GOT3 (cell line): Measurements from ENCODE around the gene WRAP73.

ENCODE experiments used
- DNase-seq: peaks from one replicate; lab custom pipeline; 2025; ENCODE audit warnings: mixed read lengths; lab: John Stamatoyannopoulos, UW

WRAP73 gene

DNA sequence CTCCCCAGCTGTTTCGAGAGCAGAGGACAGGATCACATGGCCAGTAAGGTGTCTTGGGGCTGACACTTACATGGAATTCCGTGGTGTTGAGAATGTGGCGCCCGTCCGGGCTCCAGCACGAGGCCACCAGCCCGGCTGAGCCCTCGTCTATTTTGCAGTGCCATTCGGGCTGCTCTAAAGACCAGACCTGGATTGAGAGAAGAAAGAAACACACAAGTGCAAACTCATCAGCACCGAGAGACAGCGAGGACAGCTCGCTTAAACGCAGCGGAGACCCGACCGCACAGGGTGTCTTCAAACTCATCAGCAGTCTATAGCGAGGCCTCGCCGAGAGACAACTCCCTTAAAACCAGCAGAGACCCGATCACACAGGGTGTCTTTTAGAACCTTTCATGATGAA is 3.3 kb downstream of the WRAP73 start:
- DNase-seq = no peak

DNA sequence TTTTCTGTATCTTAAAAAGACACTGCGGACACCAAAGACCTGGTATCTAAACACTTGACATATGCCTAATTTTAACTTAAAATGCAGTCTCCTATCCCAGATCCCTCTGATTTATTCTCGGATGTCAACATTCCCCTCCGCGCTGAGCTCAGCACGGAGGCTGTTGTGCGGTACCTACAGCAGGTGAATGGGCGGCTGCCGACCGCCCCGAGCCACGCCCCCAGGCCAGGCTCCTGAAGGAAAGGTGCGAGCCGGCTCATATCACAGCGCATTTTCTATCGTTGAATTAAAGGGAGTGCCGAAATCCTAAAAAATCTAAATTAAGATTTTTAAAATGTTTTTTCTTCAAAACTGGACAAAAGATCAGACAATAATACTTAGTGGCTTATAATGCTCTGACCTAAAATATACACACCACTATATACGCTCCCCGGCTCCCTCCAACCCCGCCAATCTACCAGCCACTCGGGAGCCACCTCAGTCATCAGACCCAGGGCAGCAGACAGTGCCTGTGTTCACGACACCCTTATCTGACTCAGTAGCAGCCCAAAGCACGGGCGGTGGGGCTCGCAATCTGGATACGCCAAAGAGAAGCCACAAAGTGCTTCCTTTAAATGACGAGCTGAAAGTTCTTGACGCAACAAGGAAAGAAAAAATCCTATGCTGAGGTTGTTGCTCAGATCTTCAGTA is 4.1 kb downstream of the WRAP73 start:
- DNase-seq = no peak

DNA sequence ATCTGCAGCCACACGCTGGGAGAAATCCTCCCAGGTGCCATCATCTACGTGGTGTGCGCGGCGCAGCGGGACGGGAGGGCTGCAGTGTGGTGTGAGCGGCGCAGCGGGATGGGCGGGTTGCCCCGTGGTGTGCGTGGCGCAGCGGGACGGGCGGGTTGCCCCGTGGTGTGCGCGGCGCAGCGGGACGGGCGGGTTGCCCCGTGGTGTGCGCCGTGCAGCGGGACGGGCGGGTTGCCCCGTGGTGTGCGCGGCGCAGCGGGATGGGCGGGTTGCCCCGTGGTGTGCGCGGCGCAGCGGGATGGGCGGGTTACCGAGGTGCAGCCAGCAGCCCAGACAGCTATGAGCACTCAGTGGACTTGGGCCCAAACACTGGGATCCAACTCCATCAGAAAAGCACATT is 4.7 kb downstream of the WRAP73 start:
- no peak for DNase-seq

- no peak for DNase-seq
Measured at GRCh38 chr1:3644273-3644672, 5.6 kb downstream of the WRAP73 start.

DNA sequence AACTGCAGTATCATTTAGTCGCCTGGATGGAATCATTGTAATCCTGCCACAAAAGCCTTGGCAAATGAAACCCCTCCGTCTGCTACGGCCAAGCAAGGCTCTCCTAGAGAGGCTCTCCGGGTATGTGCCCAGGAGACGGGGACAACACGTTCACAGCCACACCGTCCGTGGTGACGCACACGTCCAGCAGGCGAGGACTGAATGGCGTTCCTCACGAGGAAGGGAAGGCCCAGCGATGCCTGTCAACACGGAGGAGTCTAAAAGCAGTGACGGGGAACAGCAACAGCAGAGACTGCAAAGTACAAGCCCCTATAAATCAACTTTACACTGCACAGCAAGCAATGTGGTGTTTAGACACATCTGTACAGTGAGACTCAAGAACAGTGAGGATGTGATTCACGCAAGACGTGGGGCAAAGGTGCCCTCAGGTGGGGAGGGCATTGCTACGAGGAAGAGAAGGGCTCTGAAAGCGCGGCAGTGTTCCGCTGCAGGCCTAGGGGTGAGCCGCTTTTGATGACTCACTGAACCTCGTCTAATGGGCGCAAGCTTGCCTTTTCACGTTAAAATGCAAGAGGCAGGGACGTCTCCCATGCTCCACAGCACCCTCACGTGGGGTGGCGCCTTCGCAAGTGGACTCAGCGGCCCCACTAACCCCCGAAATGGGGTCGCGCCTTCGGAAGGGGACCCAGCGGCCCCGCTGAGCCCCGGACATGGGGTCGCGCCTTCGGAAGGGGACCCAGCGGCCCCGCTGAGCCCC is 6.8 kb downstream of the WRAP73 start:
- no peak for DNase-seq

DNA sequence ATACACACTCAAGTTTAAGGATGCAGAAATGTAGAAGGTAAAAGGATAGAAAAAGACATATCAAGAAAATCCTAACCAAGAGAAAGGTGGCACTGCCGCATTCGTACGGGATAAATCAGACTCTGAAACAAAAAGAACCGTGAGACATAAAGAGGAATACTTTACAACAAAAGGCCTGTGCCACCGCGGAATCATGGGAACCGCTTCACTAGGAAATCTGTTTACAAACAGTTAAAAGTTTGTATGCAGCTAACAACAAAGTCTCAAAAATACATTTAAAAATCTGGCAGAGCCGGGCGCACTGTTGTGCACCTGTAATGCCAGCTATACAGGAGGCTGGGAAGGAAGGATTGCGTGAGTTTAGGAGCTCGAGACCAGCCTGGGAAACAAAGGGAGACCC is 8.1 kb downstream of the WRAP73 start:
- no peak for DNase-seq

DNA sequence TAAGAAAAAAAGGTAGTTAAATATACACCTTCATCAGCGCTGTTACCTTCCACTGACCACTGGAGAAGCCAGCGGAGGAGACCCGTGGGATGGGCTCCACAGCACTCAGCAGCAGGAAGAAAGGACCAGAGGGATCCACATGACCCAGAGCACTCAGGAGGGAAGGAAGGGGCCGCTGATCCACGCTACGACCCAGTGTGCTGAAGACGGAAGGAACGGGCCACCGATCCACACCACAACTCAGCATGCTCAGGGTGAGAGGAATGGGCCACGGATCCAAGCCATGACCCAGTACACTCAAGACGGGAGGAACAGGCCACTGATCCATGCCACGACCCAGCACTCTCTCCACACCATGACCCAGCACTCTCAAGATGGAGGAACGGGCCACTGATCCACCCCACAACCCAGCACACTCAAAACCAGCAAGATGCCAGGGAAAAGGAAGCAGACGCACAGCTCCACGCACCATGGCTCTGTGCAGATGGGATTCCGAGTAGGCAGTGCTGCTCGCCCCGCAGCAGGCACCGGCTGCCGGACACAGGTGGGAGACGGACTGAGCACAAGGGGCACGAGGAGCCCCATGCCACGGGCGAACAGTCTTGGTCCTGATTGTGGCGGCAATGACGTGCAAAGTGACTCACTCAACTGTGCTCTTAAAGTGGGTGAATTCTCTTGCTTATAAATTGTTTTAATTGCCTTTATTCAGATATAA is 8.7 kb downstream of the WRAP73 start:
- no peak for DNase-seq

GRCh38 chr1:3640121-3640837 is 9.6 kb downstream of the WRAP73 start:
- no peak for DNase-seq

GRCh38 chr1:3639397-3639911 is 10.4 kb downstream of the WRAP73 start:
- no peak for DNase-seq

GRCh38 chr1:3638676-3639075 is 11.2 kb downstream of the WRAP73 start:
- DNase-seq = no peak

DNA sequence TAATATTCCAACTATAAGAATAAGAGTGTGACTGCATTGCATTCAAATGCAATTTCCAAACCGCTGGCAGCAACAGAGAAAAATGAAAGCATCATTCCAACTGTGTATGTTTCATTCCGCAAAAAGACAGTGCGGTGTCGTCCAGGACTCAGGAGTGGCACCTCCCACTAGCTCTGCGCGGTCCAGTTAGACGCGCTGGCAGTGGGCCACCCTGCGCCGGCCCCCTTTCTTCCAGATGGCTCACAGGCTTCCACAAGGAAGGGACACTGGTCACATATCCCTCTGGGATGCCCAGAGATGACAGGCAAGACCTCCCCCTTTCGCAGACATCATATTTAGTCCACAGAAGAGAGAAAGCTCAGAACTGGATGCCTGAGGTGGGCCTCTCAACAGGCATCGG is 11.9 kb downstream of the WRAP73 start:
- DNase-seq = no peak

GRCh38 chr1:3636531-3636930 is 13.4 kb downstream of the WRAP73 start:
- no peak for DNase-seq

GRCh38 chr1:3636080-3636479 is 13.8 kb downstream of the WRAP73 start:
- no peak for DNase-seq

GRCh38 chr1:3634059-3634800 is 15.7 kb downstream of the WRAP73 start:
- DNase-seq = no peak

GRCh38 chr1:3633344-3634058 is 16.4 kb downstream of the WRAP73 start:
- DNase-seq = no peak

DNA sequence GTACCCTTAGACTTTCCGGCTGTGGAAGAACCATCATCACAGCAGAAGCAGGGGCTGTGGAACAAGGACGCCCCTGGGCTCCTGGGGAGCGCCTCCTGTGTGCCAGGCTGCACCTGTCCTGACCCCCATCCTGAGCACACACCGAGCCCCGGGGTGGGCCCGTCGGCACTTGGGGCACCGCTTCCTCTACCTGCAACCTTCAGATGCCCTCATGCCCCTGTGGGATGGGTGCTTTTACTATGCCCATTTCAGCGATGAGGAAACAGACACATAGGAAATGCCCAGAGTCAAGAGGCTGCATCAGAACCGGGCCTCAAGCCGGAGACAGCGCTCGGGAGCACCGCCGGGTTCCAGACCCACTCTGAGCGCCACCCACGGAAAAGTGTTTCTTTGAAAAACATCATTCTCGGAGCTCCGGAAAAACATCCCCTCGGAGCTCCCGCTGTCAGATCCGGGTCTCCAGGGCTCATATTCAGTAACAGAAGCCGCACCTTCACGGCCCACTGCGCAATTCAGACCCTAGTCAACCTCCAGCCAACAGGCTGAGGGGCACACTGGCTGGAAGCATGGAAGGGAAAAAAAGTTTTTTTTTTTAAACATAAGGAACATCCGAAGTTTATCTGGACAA is 17.1 kb downstream of the WRAP73 start:
- DNase-seq = no peak

- no peak for DNase-seq
Measured at GRCh38 chr1:3632298-3632697, 17.6 kb downstream of the WRAP73 start.

- DNase-seq = no peak
Measured at GRCh38 chr1:3631320-3632260, 18.3 kb downstream of the WRAP73 start.

DNA sequence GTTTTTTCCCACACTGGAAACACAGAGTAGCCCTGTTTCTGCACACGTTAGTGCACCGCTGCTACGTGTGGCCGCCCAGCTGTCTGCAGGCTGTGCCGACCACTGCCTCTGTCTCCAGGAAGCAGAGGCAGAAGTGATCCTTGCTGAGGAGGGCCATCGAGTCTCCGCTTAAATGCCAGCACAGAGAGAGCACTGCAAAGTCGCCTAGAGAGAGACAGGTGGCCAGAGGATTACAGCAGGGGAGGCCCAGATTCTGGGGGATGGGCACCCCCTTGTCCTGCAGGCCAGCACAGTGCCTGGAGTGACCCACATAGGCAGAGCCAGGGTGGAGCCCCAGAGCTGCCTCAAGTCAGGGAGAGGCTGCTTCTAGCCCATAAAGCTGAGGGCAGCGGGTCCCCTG is 19.0 kb downstream of the WRAP73 start:
- no peak for DNase-seq
